NB4 (cell line): ENCODE results near the gene KRT39.

Experiments used
- CTCF ChIP-seq: IDR thresholded peaks from one replicate; pipeline ENCODE4 v1.5.1; 2012; ENCODE audit warnings: low read depth, low read length
- MAX ChIP-seq: IDR thresholded peaks from 2 replicates; pipeline ENCODE4 v1.6.1; 2011; ENCODE audit warnings: low read depth, low read length
- POLR2A ChIP-seq: IDR thresholded peaks from 2 replicates; pipeline ENCODE4 v1.6.1; 2011; ENCODE audit warnings: mild to moderate bottlenecking; ENCODE audit not compliant: insufficient read length; ENCODE audit errors: extremely low read depth

GRCh38 chr17:40953881-40954280, 12.9 kb downstream of the KRT39 start:
- TF ChIP-seq CTCF (no peak), POLR2A (no peak), MAX (no peak)
